SK-N-SH (cell line): ENCODE measurements around the gene COG4. TPM values are rescaled to one million over a fixed set of nuclear protein-coding genes. Genes with fewer than 3 reads are reported as not detected.
A peak's percentile ranks its signal among the peaks of the same experiment; 100 is the strongest.

ENCODE experiments used
- CTCF ChIP-seq: fragments of 200-600 bp; sonication (generic); IDR thresholded peaks from 2 replicates; pipeline ENCODE4 v1.6.1; 2017; ENCODE audit warnings: antibody characterized with exemption, mild to moderate bottlenecking, moderate library complexity
- FOSL2 ChIP-seq: IDR thresholded peaks from 2 replicates; pipeline ENCODE4 v1.4.0; 2012; ENCODE audit warnings: low read depth, mild to moderate bottlenecking, moderate library complexity, borderline replicate concordance
- FOXM1 ChIP-seq: IDR thresholded peaks from 2 replicates; pipeline ENCODE4 v1.4.0; 2012; ENCODE audit warnings: low read depth, mild to moderate bottlenecking
- GATA2 ChIP-seq: sonication (generic); formaldehyde crosslinking; IDR thresholded peaks from 2 replicates; pipeline ENCODE4 v1.5.0; 2020; ENCODE audit warnings: mild to moderate bottlenecking, missing genetic modification reagents
- MEF2A ChIP-seq: IDR thresholded peaks from 2 replicates; pipeline ENCODE4 v1.4.0; 2012; ENCODE audit warnings: low read depth, borderline replicate concordance
- NFIC ChIP-seq: IDR thresholded peaks from 2 replicates; pipeline ENCODE4 v1.4.0; 2012; ENCODE audit warnings: borderline replicate concordance
- PBX3 ChIP-seq: IDR thresholded peaks from 2 replicates; pipeline ENCODE4; 2012
- RCOR1 ChIP-seq: fragments of 150-350 bp; IDR thresholded peaks from 2 replicates; pipeline ENCODE4 v1.6.1; 2017; ENCODE audit warnings: antibody characterized with exemption, low read length
- RFX5 ChIP-seq: IDR thresholded peaks from 2 replicates; pipeline ENCODE4 v1.6.1; 2012; ENCODE audit warnings: mild to moderate bottlenecking, improper control_type of control experiment, low read length
- RXRA ChIP-seq: IDR thresholded peaks from 2 replicates; pipeline ENCODE4 v1.4.0; 2012; ENCODE audit warnings: low read depth, mild to moderate bottlenecking, borderline replicate concordance
- TAF1 ChIP-seq: IDR thresholded peaks from 2 replicates; pipeline ENCODE4 v1.6.1; 2012; ENCODE audit warnings: low read depth, mild to moderate bottlenecking, low read length, moderate library complexity, borderline replicate concordance
- USF1 ChIP-seq: IDR thresholded peaks from 2 replicates; pipeline ENCODE4 v1.4.0; 2012; ENCODE audit warnings: low read depth, borderline replicate concordance
- ZBTB33 ChIP-seq: IDR thresholded peaks from 2 replicates; pipeline ENCODE4 v1.4.0; 2012; ENCODE audit warnings: low read depth, borderline replicate concordance
- polyA plus RNA-seq, 3 experiments: library from polyadenylated mRNA; depleted of rRNA; stranded (reverse); fragments of >200 nt; gene quantifications; 2 replicates each; pipeline ENCODE4 v1.2.3, GENCODE V29; 2012

COG4 gene
- polyA plus RNA-seq, 1 of the 3 experiments (the other 2 are of a cell fraction), result 54.4 TPM

DNA sequence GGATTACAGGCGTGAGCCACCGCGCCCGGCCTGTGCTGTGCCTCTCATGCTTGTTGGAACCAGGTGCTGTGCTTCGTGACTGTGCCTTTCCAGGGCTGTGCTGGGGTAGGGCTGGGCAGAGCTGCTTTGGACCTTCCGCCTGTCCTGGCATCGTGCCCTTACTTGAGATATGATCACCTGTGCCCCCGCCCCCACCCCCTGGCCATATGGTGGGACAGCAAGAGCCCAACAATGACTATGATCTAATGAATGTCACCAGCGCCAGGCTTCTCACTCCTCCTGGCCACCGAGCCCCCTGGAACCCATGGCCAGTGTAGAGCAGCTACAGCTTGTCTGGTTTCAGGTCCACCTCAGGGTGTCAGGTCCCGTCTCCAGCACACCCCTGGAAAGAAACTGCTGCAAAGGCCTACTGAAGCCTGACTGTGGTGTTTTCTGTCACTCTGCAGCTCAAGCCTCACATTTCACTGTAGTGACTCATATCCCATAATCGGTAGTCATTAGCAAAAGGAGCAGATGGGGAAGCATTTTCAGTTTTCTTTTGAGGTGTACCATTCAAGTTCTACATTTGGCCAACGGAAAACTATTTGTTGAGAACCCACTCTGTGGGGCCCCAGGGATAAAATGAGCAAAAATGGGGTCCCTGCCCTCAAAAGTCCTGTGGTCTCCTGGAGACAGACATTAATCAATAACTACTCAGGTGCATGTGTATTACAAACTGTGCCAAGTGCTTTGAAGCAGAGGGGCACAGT is 46.9 kb downstream of the COG4 start (continued):
- no peak for TF ChIP-seq USF1
- TF ChIP-seq TAF1, result no peak
- TF ChIP-seq MEF2A, result no peak
- TF ChIP-seq RFX5, result no peak
- peak; percentile 45; the same call in 1 of the 2 replicates for TF ChIP-seq NFIC
- TF ChIP-seq CTCF, result no peak
- no peak for TF ChIP-seq FOXM1
- peak; percentile 72 for TF ChIP-seq GATA2 (CRISPR knock-in tag)
- peak; percentile 87 for TF ChIP-seq PBX3
- TF ChIP-seq FOSL2, result peak; percentile 86
- TF ChIP-seq RXRA, result no peak
- TF ChIP-seq RCOR1, result 0 out of 2 replicates have a peak, but pooled peaks have one; percentile 20
- no peak for TF ChIP-seq ZBTB33
